WERI-Rb-1 (cell line): ENCODE measurements around the gene RARS1.

Experiments
- DNase-seq: peaks from one replicate; pipeline ENCODE4 v3.0.0-alpha.2; 2020
- H3K27ac ChIP-seq: fragments of 250-450 bp; sonication (Bioruptor Pico); 2 replicates; pipeline ENCODE4 v1.5.1; 2020; ENCODE audit warnings: mild to moderate bottlenecking, moderate library complexity
- H3K27me3 ChIP-seq: fragments of 250-450 bp; sonication (Bioruptor Pico); 2 replicates; pipeline ENCODE4 v1.5.1; 2021; ENCODE audit warnings: mild to moderate bottlenecking, low read depth, moderate library complexity; ENCODE audit not compliant: insufficient read depth, severe bottlenecking
- H3K36me3 ChIP-seq: fragments of 250-450 bp; sonication (Bioruptor Pico); 2 replicates; pipeline ENCODE4 v1.5.1; 2020; ENCODE audit warnings: mild to moderate bottlenecking, moderate library complexity
- H3K4me3 ChIP-seq: 2 replicates; pipeline ENCODE4 v1.5.1; 2011; ENCODE audit warnings: low read depth, mild to moderate bottlenecking, control low read depth, low read length
- H3K9me3 ChIP-seq: fragments of 250-450 bp; sonication (Bioruptor Pico); 2 replicates; pipeline ENCODE4 v1.5.1; 2021; ENCODE audit warnings: mild to moderate bottlenecking, moderate library complexity; ENCODE audit not compliant: severe bottlenecking
- TF ChIP-seq, protein P1 (sequence below): IDR thresholded peaks from 2 replicates; pipeline ENCODE4 v1.5.1; 2011; ENCODE audit warnings: low read depth, mild to moderate bottlenecking, control low read depth, inconsistent platforms, low read length

The RARS1 gene

DNA sequence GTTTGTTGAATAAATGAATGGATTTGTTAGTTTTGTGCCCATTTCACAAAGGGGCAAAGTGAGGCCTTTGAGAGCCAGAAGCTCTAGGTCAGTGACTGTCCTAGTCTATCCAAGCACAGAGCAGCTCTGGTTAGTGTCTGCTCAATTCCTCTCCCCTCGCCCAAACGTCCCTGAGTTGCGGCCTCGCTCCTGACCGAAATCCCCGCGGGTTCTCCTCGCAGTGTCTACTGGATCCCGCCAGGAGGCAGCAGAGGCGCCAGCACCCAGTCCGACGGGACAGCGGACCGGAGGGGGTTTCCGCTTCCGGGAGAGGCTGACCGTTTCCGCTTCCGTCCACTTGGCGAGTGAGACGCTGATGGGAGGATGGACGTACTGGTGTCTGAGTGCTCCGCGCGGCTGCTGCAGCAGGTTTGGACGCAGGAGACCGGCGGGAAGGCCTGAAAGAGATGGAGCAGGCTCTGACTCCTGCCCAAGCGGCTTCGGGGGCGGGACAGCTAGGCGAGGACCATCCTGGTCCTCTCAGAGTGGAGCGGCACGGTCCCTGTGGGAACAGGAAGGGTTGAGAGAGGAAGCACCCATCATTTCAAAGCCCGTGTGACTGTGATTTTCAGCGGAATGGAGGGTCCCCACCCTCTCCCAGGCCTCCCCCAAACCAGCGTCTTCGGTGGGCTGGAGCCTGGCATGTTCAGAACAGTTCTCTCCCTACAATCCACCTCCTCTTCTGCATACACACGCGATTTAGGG lies at the start of gene RARS1:
Gene RARS1 (plus strand): TSS at position 336 of the 744 bp plus-strand sequence. CDS start 28 bp downstream, at position 364.
- H3K27me3 ChIP-seq, result no peaks in the 10 kb centered on the region
- TF ChIP-seq, protein P1, sequence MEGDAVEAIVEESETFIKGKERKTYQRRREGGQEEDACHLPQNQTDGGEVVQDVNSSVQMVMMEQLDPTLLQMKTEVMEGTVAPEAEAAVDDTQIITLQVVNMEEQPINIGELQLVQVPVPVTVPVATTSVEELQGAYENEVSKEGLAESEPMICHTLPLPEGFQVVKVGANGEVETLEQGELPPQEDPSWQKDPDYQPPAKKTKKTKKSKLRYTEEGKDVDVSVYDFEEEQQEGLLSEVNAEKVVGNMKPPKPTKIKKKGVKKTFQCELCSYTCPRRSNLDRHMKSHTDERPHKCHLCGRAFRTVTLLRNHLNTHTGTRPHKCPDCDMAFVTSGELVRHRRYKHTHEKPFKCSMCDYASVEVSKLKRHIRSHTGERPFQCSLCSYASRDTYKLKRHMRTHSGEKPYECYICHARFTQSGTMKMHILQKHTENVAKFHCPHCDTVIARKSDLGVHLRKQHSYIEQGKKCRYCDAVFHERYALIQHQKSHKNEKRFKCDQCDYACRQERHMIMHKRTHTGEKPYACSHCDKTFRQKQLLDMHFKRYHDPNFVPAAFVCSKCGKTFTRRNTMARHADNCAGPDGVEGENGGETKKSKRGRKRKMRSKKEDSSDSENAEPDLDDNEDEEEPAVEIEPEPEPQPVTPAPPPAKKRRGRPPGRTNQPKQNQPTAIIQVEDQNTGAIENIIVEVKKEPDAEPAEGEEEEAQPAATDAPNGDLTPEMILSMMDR, result peak; percentile 93
- H3K9me3 ChIP-seq, result no peaks in the 10 kb centered on the region
- DNase-seq, result peak; percentile 94
- peak within 1 kb of the TSS; percentile 89 for H3K4me3 ChIP-seq
- peak within 1 kb of the TSS; percentile 57 for H3K27ac ChIP-seq
- H3K36me3 ChIP-seq, result peaks cover 34% of the 10 kb centered on the region

GRCh38 chr5:168438349-168438748 lies 47.9 kb upstream of the RARS1 start:
- Histone ChIP-seq H3K9me3 (no peaks in the 10 kb centered on the region), H3K27ac (no peak overlapping the region), H3K36me3 (peaks cover 58% of the 10 kb centered on the region), H3K4me3 (no peak overlapping the region), H3K27me3 (no peaks in the 10 kb centered on the region)
- TF ChIP-seq, protein P1, result no peak
- no peak for DNase-seq

DNA sequence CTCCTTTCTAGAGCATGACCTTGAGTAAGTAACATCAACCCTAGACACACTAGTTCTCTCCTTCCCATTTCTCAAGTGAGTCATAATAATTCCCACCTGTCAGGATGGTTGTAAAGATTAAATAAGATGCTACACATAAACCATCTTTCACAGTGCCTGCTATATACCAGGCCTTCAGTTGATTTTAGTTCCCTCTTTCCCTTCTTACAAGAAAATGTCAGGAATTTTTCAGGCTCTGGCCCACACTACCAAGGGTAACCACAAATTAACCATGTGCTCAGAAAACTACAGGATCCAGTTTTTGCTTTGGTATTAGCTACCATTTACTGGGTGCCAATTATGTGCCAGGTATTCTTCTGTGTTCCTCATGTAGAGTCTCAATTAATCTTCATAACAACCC lies 42.7 kb upstream of the RARS1 start:
- DNase-seq, result no peak
- Histone ChIP-seq H3K27ac (no peak overlapping the region), H3K27me3 (no peaks in the 10 kb centered on the region), H3K4me3 (no peak overlapping the region), H3K9me3 (no peaks in the 10 kb centered on the region), H3K36me3 (peaks cover 39% of the 10 kb centered on the region)
- TF ChIP-seq, protein P1, result no peak

- Histone ChIP-seq H3K4me3 (no peak overlapping the region), H3K9me3 (no peaks in the 10 kb centered on the region), H3K36me3 (peaks cover 39% of the 10 kb centered on the region), H3K27me3 (no peaks in the 10 kb centered on the region), H3K27ac (no peak overlapping the region)
- DNase-seq, result no peak
- TF ChIP-seq, protein P1, result no peak
Observed at GRCh38 chr5:168443950-168444700, 42.1 kb upstream of the RARS1 start.

GRCh38 chr5:168446983-168447619 lies 39.2 kb upstream of the RARS1 start:
- Histone ChIP-seq H3K27ac (peak overlapping the region; percentile 59), H3K27me3 (no peaks in the 10 kb centered on the region), H3K9me3 (no peaks in the 10 kb centered on the region), H3K36me3 (peaks cover 21% of the 10 kb centered on the region), H3K4me3 (no peak overlapping the region)
- TF ChIP-seq, protein P1, result no peak
- no peak for DNase-seq
